ENCODE data around the gene INO80B. TPM values are rescaled to one million over a fixed set of nuclear protein-coding genes. Genes with fewer than 3 reads are reported as not detected.

The INO80B gene
- total and polyA plus RNA-seq, 11 donors = 11.7 to 29.2 (median 22.6) TPM

- WGBS, 4 donors = 78 to 86% (median 82%) methylated on average over 5 of the region's 5 CpGs
These were observed 29.9 kb upstream of the INO80B start for GRCh38 chr2:74424995-74425406.

GRCh38 chr2:74425523-74425922, 29.4 kb upstream of the INO80B start:
- Histone ChIP-seq H3K27me3 (no peaks in the 10 kb centered on the region), H3K4me3 (no peak overlapping the region), H3K27ac (no peak overlapping the region), H3K36me3 (peaks cover 0 to 59% (median 48%) of the 10 kb centered on the region in 9 donors), H3K4me1 (peaks cover 0 to 17% (median 8%) of the 10 kb centered on the region in 12 donors), H3K9me3 (no peaks in the 10 kb centered on the region)
- intact Hi-C loops (cut with DNase I) = no loop called here
- ATAC-seq = no peak
- WGBS, 4 donors = 81 to 83% (median 82%) methylated on average over 7 of the region's 7 CpGs
- TF ChIP-seq CTCF (IDR thresholded peaks at IDR 0.05) (no peak), POLR2A (IDR thresholded peaks at IDR 0.05) (no peak)
- no peak for DNase-seq

More at GRCh38 chr2:74424995-74425406, 29.9 kb upstream of the INO80B start:
- peaks cover 0 to 19% (median 8%) of the 10 kb centered on the region in 12 donors for H3K4me1 ChIP-seq
- no peak overlapping the region for H3K27ac ChIP-seq
- no peak overlapping the region for H3K4me3 ChIP-seq
- no peaks in the 10 kb centered on the region for H3K27me3 ChIP-seq
- peaks cover 0 to 53% (median 44%) of the 10 kb centered on the region in 9 donors for H3K36me3 ChIP-seq
- H3K9me3 ChIP-seq = no peaks in the 10 kb centered on the region
- intact Hi-C loops (cut with DNase I) = no loop called here
- no peak for DNase-seq
- ATAC-seq = no peak
- TF ChIP-seq CTCF (IDR thresholded peaks at IDR 0.05) (no peak), POLR2A (IDR thresholded peaks at IDR 0.05) (no peak)

- no peak overlapping the region for H3K27ac ChIP-seq
- no peak for DNase-seq
- no peak for ATAC-seq
- H3K4me3 ChIP-seq = no peak overlapping the region
- H3K4me1 ChIP-seq = peaks cover 0 to 10% (median 5%) of the 10 kb centered on the region in 12 donors
- WGBS, 4 donors = 78 to 84% (median 82%) methylated on average over 11 to 14 of the region's 14 CpGs
- H3K9me3 ChIP-seq = no peaks in the 10 kb centered on the region
- intact Hi-C loops (cut with DNase I) = no loop called here
- H3K27me3 ChIP-seq = no peaks in the 10 kb centered on the region
- H3K36me3 ChIP-seq = peaks cover 0 to 66% (median 55%) of the 10 kb centered on the region in 9 donors
- no peak for TF ChIP-seq POLR2A (IDR thresholded peaks at IDR 0.05)
These were observed 28.6 kb upstream of the INO80B start for GRCh38 chr2:74426181-74426758.

- 88 to 92% (median 89%) methylated on average over 3 of the region's 3 CpGs for WGBS, 4 donors
- ATAC-seq = no peak
These were observed 27.3 kb upstream of the INO80B start for GRCh38 chr2:74427551-74427950.

More at GRCh38 chr2:74427551-74427950, 27.3 kb upstream of the INO80B start:
- no peaks in the 10 kb centered on the region for H3K27me3 ChIP-seq
- no peaks in the 10 kb centered on the region for H3K9me3 ChIP-seq
- H3K4me1 ChIP-seq = no peaks in the 10 kb centered on the region
- no peak for TF ChIP-seq CTCF (IDR thresholded peaks at IDR 0.05)
- TF ChIP-seq POLR2A (IDR thresholded peaks at IDR 0.05) = no peak
- no peak for DNase-seq
- H3K36me3 ChIP-seq = peaks cover 0 to 79% (median 67%) of the 10 kb centered on the region in 9 donors
- H3K27ac ChIP-seq = no peak overlapping the region
- intact Hi-C loops (cut with DNase I) = no loop called here
- H3K4me3 ChIP-seq = no peak overlapping the region
